Lower leg skin (tissue), 4 donors: ENCODE results near the gene ENTPD6. TPM values are rescaled to one million over a fixed set of nuclear protein-coding genes. Genes with fewer than 3 reads are reported as not detected.
"Not testable (repeated sequence)": the region's sequence is repeated elsewhere in the genome, so short reads cannot be mapped to it uniquely, and the experiment has no call there.

Experiments used
- DNase-seq, 2 donors: peaks; one replicate each; pipeline ENCODE4 v3.0.0-alpha.2; 2019; ENCODE audit warnings: low spot score in 2 of 2
- H3K4me3 ChIP-seq: fragments of 200-600 bp; sonication (generic); 2 replicates; pipeline ENCODE4 v1.5.1; 2017; ENCODE audit warnings: mild to moderate bottlenecking, low read depth; ENCODE audit not compliant: poor library complexity, severe bottlenecking
- CTCF ChIP-seq, 3 donors: fragments of 450-650 bp; IDR thresholded peaks; one replicate each; pipeline ENCODE4 v1.5.1; 2016; ENCODE audit warnings: antibody characterized with exemption in 3 of 3, mild to moderate bottlenecking in 3 of 3, moderate library complexity in 2 of 3
- POLR2A ChIP-seq, 2 donors: fragments of 450-650 bp; IDR thresholded peaks; one replicate each; pipeline ENCODE4 v1.6.1; 2016 to 2017; ENCODE audit warnings: antibody characterized with exemption in 2 of 2, mild to moderate bottlenecking in 1 of 2, moderate library complexity in 1 of 2
- WGBS, 2 donors: methylation state at CpG; one replicate each; pipeline ENCODE4 v1.1.5; 2018; 5-methylcytosine and 5-hydroxymethylcytosine counted together
- intact Hi-C: fragments of 100-400 bp; cut with DNase I; formaldehyde crosslinking; loops from one replicate; pipeline ENCODE4 v1.15.0; 2023; ENCODE audit warnings: low total_unique reads
- total RNA-seq, 4 donors: library from RNA; depleted of rRNA; stranded (reverse); fragments of >200 nt; gene quantifications; one replicate each; pipeline ENCODE4 v1.1.0, GENCODE V29; 2016

Gene ENTPD6
- total RNA-seq, 4 donors from 2014 or later: 37.5 to 59.7 (median 43.0) TPM

- DNase-seq: no peak
- intact Hi-C loops: no loop called here
- 62 to 63% methylated on average over 15 of the region's 15 CpGs for WGBS, 2 donors
- no peak overlapping the region for H3K4me3 ChIP-seq
- TF ChIP-seq CTCF (IDR thresholded peaks at IDR 0.05) (no peak), POLR2A (IDR thresholded peaks at IDR 0.05) (no peak)
Measured at GRCh38 chr20:25179439-25180089, 15.9 kb upstream of the ENTPD6 start.

- H3K4me3 ChIP-seq, intact Hi-C loops, DNase-seq: not testable (repeated sequence)
- WGBS, 2 donors: 95% methylated on average over 1 of the region's 1 CpG
Measured at GRCh38 chr20:25184391-25184790, 11.1 kb upstream of the ENTPD6 start.

- no peak for DNase-seq
- WGBS, 2 donors: 94 to 100% methylated on average over 3 of the region's 3 CpGs
- intact Hi-C loops: no loop called here
- TF ChIP-seq POLR2A (IDR thresholded peaks at IDR 0.05): no peak
- no peak for TF ChIP-seq CTCF (IDR thresholded peaks at IDR 0.05)
- H3K4me3 ChIP-seq: no peak overlapping the region
Measured at GRCh38 chr20:25187220-25187619, 8.3 kb upstream of the ENTPD6 start.

- no peak for TF ChIP-seq CTCF (IDR thresholded peaks at IDR 0.05)
- TF ChIP-seq POLR2A (IDR thresholded peaks at IDR 0.05): no peak
- intact Hi-C loops: no loop called here
- DNase-seq: no peak
- WGBS, 2 donors: 90 to 93% methylated on average over 7 of the region's 7 CpGs
- H3K4me3 ChIP-seq: no peak overlapping the region
Measured at GRCh38 chr20:25187635-25188034, 7.9 kb upstream of the ENTPD6 start.

GRCh38 chr20:25188218-25188617 is 7.3 kb upstream of the ENTPD6 start:
- intact Hi-C loops: no loop called here

GRCh38 chr20:25191051-25191450 is 4.5 kb upstream of the ENTPD6 start:
- intact Hi-C loops: loop anchor here (10.0 kb wide), 2 partner anchors 54 to 106 kb away; partner anchors contain the start of genes PYGB and VSX1
- peak in 1 of 2 donors; percentile 72 for DNase-seq
- 26 to 35% methylated on average over 1 of the region's 1 CpG for WGBS, 2 donors
- H3K4me3 ChIP-seq: no peak overlapping the region
- TF ChIP-seq CTCF (IDR thresholded peaks at IDR 0.05) (no peak), POLR2A (IDR thresholded peaks at IDR 0.05) (no peak)

More at GRCh38 chr20:25188218-25188617, 7.3 kb upstream of the ENTPD6 start:
- DNase-seq: no peak
- WGBS, 2 donors: 73 to 80% methylated on average over 1 of the region's 1 CpG
- H3K4me3 ChIP-seq: no peak overlapping the region
- TF ChIP-seq CTCF (IDR thresholded peaks at IDR 0.05) (no peak), POLR2A (IDR thresholded peaks at IDR 0.05) (no peak)
